Erythroblast (primary cell): ENCODE results near the gene PRXL2A.
"Not testable (repeated sequence)": the region's sequence is repeated elsewhere in the genome, so short reads cannot be mapped to it uniquely, and the experiment has no call there.

ENCODE experiments used
- DNase-seq, 2 experiments: peaks; one replicate each; lab custom pipeline; 2025; lab: John Stamatoyannopoulos, UW
- GATA1 ChIP-seq: IDR thresholded peaks from 2 replicates; pipeline ENCODE4 v1.6.1; 2011; ENCODE audit warnings: low read depth, mild to moderate bottlenecking, control low read depth, low read length, moderate library complexity
- POLR2A ChIP-seq: IDR thresholded peaks from 2 replicates; pipeline ENCODE4 v1.6.1; 2011; ENCODE audit warnings: mild to moderate bottlenecking, low read length

Gene PRXL2A

DNA sequence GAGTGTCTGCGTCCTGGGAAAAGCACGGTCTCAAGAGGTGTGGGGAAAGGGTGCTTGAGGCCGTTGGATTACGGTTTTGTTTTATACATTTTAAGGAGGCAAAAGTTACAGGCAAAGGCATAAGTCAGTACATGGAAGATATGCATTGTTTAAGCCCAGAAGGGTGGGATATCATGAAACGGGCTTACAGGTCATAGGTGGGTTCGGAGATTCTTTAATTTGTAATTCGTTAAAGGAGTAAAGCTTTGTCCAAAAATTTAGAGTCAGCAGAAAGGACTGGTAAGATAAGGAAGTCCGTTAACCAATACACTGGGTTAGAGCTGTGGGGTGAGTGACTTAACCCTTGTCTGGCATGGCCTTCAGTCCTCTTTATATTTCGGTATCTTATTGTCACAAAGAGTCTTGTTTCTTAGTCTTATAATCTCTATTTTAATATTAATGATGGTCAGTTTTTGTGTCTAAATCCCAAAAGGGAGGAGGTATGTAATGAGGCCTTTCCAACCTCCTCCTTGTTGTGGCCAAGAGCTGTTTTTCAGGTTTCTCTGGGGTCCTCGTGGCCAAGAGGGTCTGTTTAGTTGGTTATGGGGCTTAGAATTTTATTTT is 58.5 kb downstream of the PRXL2A start:
- peak; percentile 51 to 59 for DNase-seq
- no peak for TF ChIP-seq GATA1
- TF ChIP-seq POLR2A: no peak

GRCh38 chr10:80468002-80468401 is 59.7 kb downstream of the PRXL2A start:
- TF ChIP-seq POLR2A: no peak
- no peak for TF ChIP-seq GATA1
- DNase-seq: peak in 1 of 2 experiments; percentile 26

GRCh38 chr10:80468806-80469421 is 60.6 kb downstream of the PRXL2A start:
- TF ChIP-seq POLR2A (no peak), GATA1 (no peak)
- no peak for DNase-seq

DNA sequence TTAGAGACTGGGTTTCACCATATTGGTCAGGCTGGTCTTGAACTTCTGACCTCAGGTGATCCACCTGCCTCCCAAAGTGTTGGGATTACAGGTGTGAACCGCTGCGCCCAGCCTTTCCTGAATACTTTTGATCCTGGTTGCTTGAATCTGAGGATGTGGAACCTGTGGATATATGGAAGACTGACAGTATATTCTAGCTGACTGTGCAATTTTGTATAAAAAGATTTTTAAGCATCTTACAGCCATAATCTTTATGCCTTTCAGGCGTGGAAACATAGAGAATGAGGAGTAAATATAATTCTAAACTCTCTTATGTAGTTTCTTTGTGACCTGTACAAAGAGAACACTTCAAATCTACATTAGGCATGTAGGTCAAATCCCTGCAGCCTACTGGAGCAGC is 61.9 kb downstream of the PRXL2A start:
- DNase-seq: no peak
- TF ChIP-seq POLR2A: no peak
- TF ChIP-seq GATA1: no peak

- no peak for TF ChIP-seq POLR2A
- TF ChIP-seq GATA1: no peak
- DNase-seq: no peak
These were observed 62.6 kb downstream of the PRXL2A start for GRCh38 chr10:80471001-80471400.

GRCh38 chr10:80471715-80472233 is 63.4 kb downstream of the PRXL2A start:
- no peak for DNase-seq
- TF ChIP-seq GATA1 (no peak), POLR2A (no peak)

- no peak for DNase-seq
- TF ChIP-seq GATA1: no peak
- no peak for TF ChIP-seq POLR2A
These were observed 64.1 kb downstream of the PRXL2A start for GRCh38 chr10:80472234-80473095.

DNA sequence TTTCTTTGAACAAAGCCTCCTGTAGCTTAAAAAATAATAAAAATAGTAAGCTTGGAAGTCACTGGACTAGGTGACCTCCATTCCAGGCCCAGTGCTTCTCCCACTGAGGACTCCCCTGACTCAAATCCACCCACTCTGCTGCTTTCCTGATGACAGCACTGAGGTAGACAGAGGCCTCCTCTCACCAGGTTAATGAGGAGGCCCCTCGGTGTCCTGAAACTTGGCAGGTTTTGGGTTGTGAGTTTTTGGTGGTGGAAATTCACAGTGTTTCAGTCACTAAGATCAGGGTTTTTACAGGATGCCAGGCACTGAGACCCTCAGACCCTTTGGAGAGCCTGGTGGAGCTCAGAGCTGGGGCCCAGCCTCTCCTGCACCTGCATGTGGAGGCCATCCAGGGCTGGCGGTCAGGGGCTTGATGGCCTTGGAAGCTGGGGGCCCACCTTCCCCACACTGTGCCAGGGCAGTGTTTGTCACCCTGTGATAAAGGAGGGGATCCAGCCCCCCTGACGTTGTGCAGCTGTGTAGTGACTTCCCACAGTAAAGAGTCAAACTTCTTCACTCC is 64.8 kb downstream of the PRXL2A start:
- TF ChIP-seq POLR2A (no peak), GATA1 (no peak)
- DNase-seq: no peak

GRCh38 chr10:80473692-80474596 is 65.6 kb downstream of the PRXL2A start:
- no peak for TF ChIP-seq GATA1
- no peak for TF ChIP-seq POLR2A
- DNase-seq: no peak

GRCh38 chr10:80474597-80474910 is 66.2 kb downstream of the PRXL2A start:
- no peak for DNase-seq
- TF ChIP-seq GATA1: no peak
- TF ChIP-seq POLR2A: no peak

- DNase-seq: peak; percentile 44 to 75
- TF ChIP-seq GATA1 (no peak), POLR2A (no peak)
These were observed 66.6 kb downstream of the PRXL2A start for GRCh38 chr10:80474941-80475340.

GRCh38 chr10:80475641-80476040 is 67.3 kb downstream of the PRXL2A start:
- DNase-seq: not testable (repeated sequence)

- no peak for TF ChIP-seq GATA1
- TF ChIP-seq POLR2A: no peak
- DNase-seq: no peak
These were observed 68.3 kb downstream of the PRXL2A start for GRCh38 chr10:80476685-80477084.
